Heart left ventricle (tissue), 13 donors: ENCODE results near the gene STPG3.

Experiments used
- POLR2A ChIP-seq, 2 donors: fragments of 450-650 bp; IDR thresholded peaks; one replicate each; pipeline ENCODE4 v1.6.1; 2017; ENCODE audit warnings: antibody characterized with exemption in 2 of 2, mild to moderate bottlenecking in 2 of 2, moderate library complexity in 2 of 2
- TF ChIP-seq, protein P1 (sequence below), 12 donors: fragments of 200-600 bp; sonication (generic) in 4 of 12; IDR thresholded peaks; one replicate each; pipeline versions ENCODE4 v1.5.0 to v1.8.0; 2018 to 2022; ENCODE audit warnings: antibody characterized with exemption in 12 of 12, mild to moderate bottlenecking in 5 of 12
- donor health status: ischemic (EF 13 %, LVEDD 7.1; RV severe dilation, severe dysfunction).
- donor health status: DM: no; HTN: yes; CAD: no.
- donor health status: DM: no; HTN: no; CAD: no.
- donor health status: ischemic (EF 25% LVEDD 6.9; RV normal size, moderate dysfunction).
- donor health status: ischemic (EF 25% LVEDD 5.7; RV mildly dilated, moderate dysfunction).
- donor health status: ischemic (EF 35%, LVEDD 5.7; RV mildly dilated, moderate dysfunction).
- donor health status: nonischemic (EF 11% LVEDD 7.7; RV severe dilation, severe dysfunction).
- donor health status: DM: yes; HTN: yes; CAD: no.
- donor health status: PGD.
- donor health status: ischemic (EF 29% LVEDD 5.4; RV normal size, mild dysfunction).
- donor health status: nonischemic (EF 23%, LVEDD 6.1; RV moderate dilation, normal function).

DNA sequence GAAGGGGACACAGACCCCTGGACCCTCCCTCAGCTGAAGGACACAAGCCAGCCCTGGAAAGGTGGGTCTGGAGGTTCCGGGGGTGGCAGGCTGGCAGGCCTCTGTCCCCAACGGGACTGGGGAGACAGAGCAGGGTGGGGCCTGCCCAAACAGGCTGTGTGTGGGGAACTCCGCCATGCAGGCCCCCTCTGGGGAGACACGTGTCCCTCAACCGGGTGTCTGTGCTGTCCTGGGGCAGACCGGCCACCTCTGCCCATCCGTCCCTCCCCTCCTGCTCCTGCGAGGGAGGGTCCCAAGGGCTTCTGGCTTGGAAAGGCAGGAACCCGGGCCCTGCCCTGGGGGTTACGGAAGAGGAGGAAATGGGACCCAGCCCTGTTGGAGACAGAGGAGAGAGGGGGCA lies 19.0 kb upstream of the STPG3 start:
- TF ChIP-seq, protein P1, sequence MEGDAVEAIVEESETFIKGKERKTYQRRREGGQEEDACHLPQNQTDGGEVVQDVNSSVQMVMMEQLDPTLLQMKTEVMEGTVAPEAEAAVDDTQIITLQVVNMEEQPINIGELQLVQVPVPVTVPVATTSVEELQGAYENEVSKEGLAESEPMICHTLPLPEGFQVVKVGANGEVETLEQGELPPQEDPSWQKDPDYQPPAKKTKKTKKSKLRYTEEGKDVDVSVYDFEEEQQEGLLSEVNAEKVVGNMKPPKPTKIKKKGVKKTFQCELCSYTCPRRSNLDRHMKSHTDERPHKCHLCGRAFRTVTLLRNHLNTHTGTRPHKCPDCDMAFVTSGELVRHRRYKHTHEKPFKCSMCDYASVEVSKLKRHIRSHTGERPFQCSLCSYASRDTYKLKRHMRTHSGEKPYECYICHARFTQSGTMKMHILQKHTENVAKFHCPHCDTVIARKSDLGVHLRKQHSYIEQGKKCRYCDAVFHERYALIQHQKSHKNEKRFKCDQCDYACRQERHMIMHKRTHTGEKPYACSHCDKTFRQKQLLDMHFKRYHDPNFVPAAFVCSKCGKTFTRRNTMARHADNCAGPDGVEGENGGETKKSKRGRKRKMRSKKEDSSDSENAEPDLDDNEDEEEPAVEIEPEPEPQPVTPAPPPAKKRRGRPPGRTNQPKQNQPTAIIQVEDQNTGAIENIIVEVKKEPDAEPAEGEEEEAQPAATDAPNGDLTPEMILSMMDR (IDR thresholded peaks at IDR 0.05), result no peak
- TF ChIP-seq POLR2A (IDR thresholded peaks at IDR 0.05), result no peak
